Astrocyte (in vitro differentiated cells and primary cell): ENCODE measurements around the gene LMAN2L. TPM values are rescaled to one million over a fixed set of nuclear protein-coding genes. Genes with fewer than 3 reads are reported as not detected.

Experiments used
- DNase-seq: peaks from one replicate; pipeline ENCODE4 v3.0.0-alpha.2; 2010; ENCODE audit warnings: low read depth
- FAIRE-seq: peaks from 2 replicates; lab custom pipeline; 2011; peaks lifted over from hg19 to GRCh38; lab: Jason Lieb, UNC
- H2AFZ ChIP-seq: 2 replicates; pipeline ENCODE4 v1.6.0; 2012; ENCODE audit warnings: low read depth, low read length, inconsistent platforms
- H3K27ac ChIP-seq: 2 replicates; pipeline ENCODE4 v1.5.1; 2011; ENCODE audit warnings: low read depth, low read length, inconsistent platforms
- H3K27me3 ChIP-seq: 2 replicates; pipeline ENCODE4 v1.6.0; 2011; ENCODE audit warnings: low read length, inconsistent platforms; ENCODE audit not compliant: insufficient read depth
- H3K36me3 ChIP-seq: 2 replicates; pipeline ENCODE4 v1.5.1; 2011; ENCODE audit warnings: low read length, inconsistent platforms; ENCODE audit not compliant: insufficient read depth
- H3K4me1 ChIP-seq: 2 replicates; pipeline ENCODE4 v1.5.1; 2011; ENCODE audit warnings: low read length, inconsistent platforms; ENCODE audit not compliant: insufficient read depth
- H3K4me2 ChIP-seq: 2 replicates; pipeline ENCODE4 v1.6.0; 2012; ENCODE audit warnings: low read length, inconsistent platforms
- H3K4me3 ChIP-seq: 2 replicates; pipeline ENCODE4 v1.5.1; 2011; ENCODE audit warnings: low read depth, mild to moderate bottlenecking, low read length, inconsistent platforms; ENCODE audit not compliant: insufficient read depth
- H3K79me2 ChIP-seq: 2 replicates; pipeline ENCODE4 v1.6.0; 2012; ENCODE audit warnings: mild to moderate bottlenecking, low read length, inconsistent platforms; ENCODE audit not compliant: insufficient read depth
- H3K9ac ChIP-seq: 2 replicates; pipeline ENCODE4 v1.6.0; 2012; ENCODE audit warnings: mild to moderate bottlenecking, low read length, inconsistent platforms
- H3K9me3 ChIP-seq: 2 replicates; pipeline ENCODE4 v1.5.1; 2012; ENCODE audit warnings: low read depth, mild to moderate bottlenecking, low read length, inconsistent platforms; ENCODE audit not compliant: insufficient read depth
- H4K20me1 ChIP-seq: 2 replicates; pipeline ENCODE4 v1.6.0; 2012; ENCODE audit warnings: low read length, inconsistent platforms; ENCODE audit not compliant: insufficient read depth
- H3K27ac Mint-ChIP-seq: one replicate; pipeline ENCODE4 v1.8.0; 2021; ENCODE audit warnings: mild to moderate bottlenecking, mixed read lengths; ENCODE audit not compliant: unreplicated experiment
- H3K27me3 Mint-ChIP-seq: one replicate; pipeline ENCODE4 v1.8.0; 2021; ENCODE audit warnings: low read depth, mixed read lengths; ENCODE audit not compliant: unreplicated experiment
- H3K36me3 Mint-ChIP-seq: one replicate; pipeline ENCODE4 v1.8.0; 2021; ENCODE audit warnings: low read depth, mixed read lengths; ENCODE audit not compliant: unreplicated experiment
- H3K4me1 Mint-ChIP-seq: one replicate; pipeline ENCODE4 v1.8.0; 2021; ENCODE audit warnings: low read depth, mixed read lengths; ENCODE audit not compliant: unreplicated experiment
- H3K4me3 Mint-ChIP-seq: one replicate; pipeline ENCODE4 v1.8.0; 2021; ENCODE audit warnings: mild to moderate bottlenecking, moderate library complexity, mixed read lengths; ENCODE audit not compliant: unreplicated experiment
- H3K9me3 Mint-ChIP-seq: one replicate; pipeline ENCODE4 v1.8.0; 2021; ENCODE audit warnings: mild to moderate bottlenecking, mixed read lengths; ENCODE audit not compliant: unreplicated experiment
- CTCF ChIP-seq: IDR thresholded peaks from 2 replicates; pipeline ENCODE4 v1.5.1; 2011; ENCODE audit warnings: low read depth, mild to moderate bottlenecking, inconsistent platforms, low read length, moderate library complexity; ENCODE audit not compliant: insufficient read depth
- EZH2 ChIP-seq: IDR thresholded peaks from 2 replicates; pipeline ENCODE4 v1.6.1; 2012; ENCODE audit warnings: mild to moderate bottlenecking, low read length, inconsistent platforms; ENCODE audit not compliant: insufficient read depth
- total RNA-seq: library from RNA; stranded (reverse); gene quantifications from 2 replicates; pipeline ENCODE4 v1.2.1, GENCODE V29; 2021

The LMAN2L gene
- total RNA-seq, 1 donor from 2014 or later, result 19.8 TPM

- peaks cover 4% of the 10 kb centered on the region for H3K9me3 Mint-ChIP-seq
- H4K20me1 ChIP-seq, result no peaks in the 10 kb centered on the region
- FAIRE-seq (no peak), DNase-seq (no peak)
- no peaks in the 10 kb centered on the region for H3K36me3 ChIP-seq
- no peak overlapping the region for H3K4me2 ChIP-seq
- H3K4me3 ChIP-seq, result no peak overlapping the region
- no peak overlapping the region for H3K9ac ChIP-seq
- H3K27me3 Mint-ChIP-seq, result no peaks in the 10 kb centered on the region
- no peaks in the 10 kb centered on the region for H3K27me3 ChIP-seq
- no peak overlapping the region for H3K27ac Mint-ChIP-seq
- H2AFZ ChIP-seq, result no peak overlapping the region
- no peaks in the 10 kb centered on the region for H3K79me2 ChIP-seq
- H3K4me1 ChIP-seq, result peaks cover 14% of the 10 kb centered on the region
- no peaks in the 10 kb centered on the region for H3K36me3 Mint-ChIP-seq
- H3K27ac ChIP-seq, result no peak overlapping the region
- H3K4me1 Mint-ChIP-seq, result peaks cover 12% of the 10 kb centered on the region
- TF ChIP-seq EZH2 (no peak), CTCF (no peak)
- no peaks in the 10 kb centered on the region for H3K9me3 ChIP-seq
- H3K4me3 Mint-ChIP-seq, result no peak overlapping the region
These were observed 78.5 kb downstream of the LMAN2L start for GRCh38 chr2:96661324-96661723.

- Histone ChIP-seq H3K4me3 (no peak overlapping the region), H3K4me1 (no peaks in the 10 kb centered on the region), H2AFZ (no peak overlapping the region), H3K4me2 (no peak overlapping the region), H3K27me3 (no peaks in the 10 kb centered on the region), H3K79me2 (no peaks in the 10 kb centered on the region), H3K9me3 (no peaks in the 10 kb centered on the region), H3K36me3 (no peaks in the 10 kb centered on the region), H3K9ac (no peak overlapping the region), H4K20me1 (no peaks in the 10 kb centered on the region), H3K27ac (no peak overlapping the region)
- no peak for TF ChIP-seq EZH2
- TF ChIP-seq CTCF, result no peak
- H3K36me3 Mint-ChIP-seq, result no peaks in the 10 kb centered on the region
- no peak overlapping the region for H3K27ac Mint-ChIP-seq
- H3K4me1 Mint-ChIP-seq, result no peaks in the 10 kb centered on the region
- H3K27me3 Mint-ChIP-seq, result peaks cover 6% of the 10 kb centered on the region
- FAIRE-seq, result no peak
- H3K9me3 Mint-ChIP-seq, result no peaks in the 10 kb centered on the region
- DNase-seq, result no peak
- H3K4me3 Mint-ChIP-seq, result no peak overlapping the region
These were observed 83.3 kb downstream of the LMAN2L start for GRCh38 chr2:96656540-96656939.

Other genes starting within 250 kb of the LMAN2L start
- gene NEURL3, start 234.7 kb downstream of the LMAN2L start, total RNA-seq, result 0.34 and 0.38 TPM in 2 replicates
- 11.3 and 11.8 TPM in 2 replicates for gene ARID5A, start 203.3 kb downstream of the LMAN2L start, total RNA-seq
- 23.9 and 26.7 TPM in 2 replicates for gene KANSL3, start 101.8 kb downstream of the LMAN2L start, total RNA-seq
- 0.16 and 0.19 TPM in 2 replicates for gene FER1L5, start 97.3 kb downstream of the LMAN2L start, total RNA-seq
- gene CNNM4, start 20.8 kb upstream of the LMAN2L start, total RNA-seq, result 5.8 and 6.8 TPM in 2 replicates
- 5.6 and 6.5 TPM in 2 replicates for gene CNNM3, start 76.2 kb upstream of the LMAN2L start, total RNA-seq
- gene ANKRD23, start 104.0 kb upstream of the LMAN2L start, total RNA-seq, result 2.5 and 3.3 TPM in 2 replicates
- gene ANKRD39, start 118.0 kb upstream of the LMAN2L start, total RNA-seq, result 11.9 and 13.7 TPM in 2 replicates
- 30.7 and 32.8 TPM in 2 replicates for gene SEMA4C, start 130.0 kb upstream of the LMAN2L start, total RNA-seq
- not detected in 2 replicates for gene FAM178B, start 246.5 kb upstream of the LMAN2L start, total RNA-seq